Thoracic aorta (tissue), 2 donors: ENCODE measurements around the gene ORM1. TPM values are rescaled to one million over a fixed set of nuclear protein-coding genes. Genes with fewer than 3 reads are reported as not detected.

Source experiments
- ATAC-seq: fragments of 150-250 bp; one replicate; pipeline ENCODE4 v1.8.0; 2017; ENCODE audit warnings: low read depth; ENCODE audit not compliant: insufficient number of reproducible peaks, low FRiP score
- DNase-seq: peaks from one replicate; pipeline ENCODE4 v3.0.0-alpha.2; 2020; ENCODE audit warnings: low spot score
- H3K27ac ChIP-seq, 2 donors: fragments of 200-600 bp; sonication (generic); 1 replicate in 1 of 2; 2 replicates in 1 of 2; pipeline ENCODE4 v1.5.1; 2016; ENCODE audit warnings: mild to moderate bottlenecking in 2 of 2, moderate library complexity in 2 of 2
- H3K27me3 ChIP-seq: fragments of 200-600 bp; sonication (generic); replicated peaks from 2 replicates; pipeline ENCODE4 v1.6.0; 2016; ENCODE audit warnings: mild to moderate bottlenecking; ENCODE audit not compliant: insufficient read depth
- H3K36me3 ChIP-seq: fragments of 200-600 bp; sonication (generic); one replicate; pipeline ENCODE4 v1.5.1; 2016
- H3K4me1 ChIP-seq, 2 donors: fragments of 200-600 bp; sonication (generic); 1 replicate in 1 of 2; 2 replicates in 1 of 2; pipeline versions ENCODE4 v1.5.1 to v1.6.0; 2016; ENCODE audit warnings: low read depth in 2 of 2, mild to moderate bottlenecking in 1 of 2; ENCODE audit not compliant: control insufficient read depth in 1 of 2
- H3K4me3 ChIP-seq: fragments of 200-600 bp; sonication (generic); 2 replicates; pipeline ENCODE4 v1.5.1; 2016; ENCODE audit warnings: mild to moderate bottlenecking
- H3K9me3 ChIP-seq: fragments of 200-600 bp; sonication (generic); 2 replicates; pipeline ENCODE4 v1.5.1; 2016
- total RNA-seq, 2 donors: library from RNA; depleted of rRNA; stranded (reverse); fragments of >200 nt; gene quantifications; one replicate each; pipeline versions ENCODE4 v1.1.0 to v1.2.3, GENCODE V29; 2016
- TF ChIP-seq, protein P1 (sequence below): fragments of 200-600 bp; sonication (generic); IDR thresholded peaks from one replicate; pipeline ENCODE4 v1.5.1; 2019; ENCODE audit warnings: antibody characterized with exemption

Gene ORM1
- total RNA-seq, 2 donors from 2014 or later, result not detected

DNA sequence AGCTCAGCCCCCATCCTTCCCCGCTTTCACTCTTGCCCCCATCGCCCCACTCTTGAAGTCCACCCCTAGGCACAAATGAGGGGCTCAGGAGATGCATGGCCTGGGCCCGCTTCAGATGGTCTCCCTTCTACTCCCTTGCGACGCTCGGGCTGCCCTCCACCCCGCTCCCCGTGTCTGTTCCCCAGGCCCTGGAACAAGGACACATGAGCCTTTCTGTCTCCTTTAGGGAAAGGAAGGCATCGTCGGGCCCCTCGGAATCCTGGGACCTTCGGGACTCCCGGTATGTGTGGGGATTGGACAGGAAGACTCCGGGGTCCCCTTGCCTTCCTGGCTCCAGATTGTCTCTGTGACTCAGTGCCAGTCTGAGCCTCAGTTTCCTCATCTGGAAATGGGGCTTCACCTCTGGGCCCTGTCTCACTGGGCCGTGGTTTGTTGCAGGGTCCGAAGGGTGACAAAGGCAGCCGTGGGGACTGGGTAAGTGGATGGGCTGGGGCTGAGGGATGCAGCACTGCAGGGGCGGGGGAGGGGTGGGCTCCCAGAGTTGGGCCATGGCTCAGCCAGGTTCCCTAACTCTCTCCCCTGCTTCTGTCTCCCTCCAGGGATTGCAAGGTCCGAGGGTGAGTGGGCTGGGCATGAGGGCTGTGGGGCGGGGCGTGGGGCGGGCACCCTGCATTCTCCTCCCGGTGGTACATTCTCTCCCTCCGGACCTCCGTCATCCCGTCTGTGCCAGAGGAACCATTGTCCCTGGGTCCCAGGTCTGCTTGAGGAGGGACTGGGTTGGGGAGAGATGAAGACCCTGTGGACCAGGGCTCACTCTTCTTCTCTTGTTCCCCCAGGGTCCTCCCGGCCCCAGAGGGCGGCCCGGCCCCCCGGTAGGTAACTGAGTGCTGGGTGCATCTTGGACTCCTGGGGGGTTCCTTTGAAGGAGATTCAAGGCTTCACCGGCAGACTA is 21.8 kb upstream of the ORM1 start:
- Histone ChIP-seq H3K4me3 (no peak overlapping the region), H3K9me3 (no peaks in the 10 kb centered on the region), H3K36me3 (peaks cover 31% of the 10 kb centered on the region), H3K27ac (no peak overlapping the region), H3K4me1 (peaks cover 0 to 11% of the 10 kb centered on the region in 2 donors), H3K27me3 (no peaks in the 10 kb centered on the region)
- TF ChIP-seq, protein P1, sequence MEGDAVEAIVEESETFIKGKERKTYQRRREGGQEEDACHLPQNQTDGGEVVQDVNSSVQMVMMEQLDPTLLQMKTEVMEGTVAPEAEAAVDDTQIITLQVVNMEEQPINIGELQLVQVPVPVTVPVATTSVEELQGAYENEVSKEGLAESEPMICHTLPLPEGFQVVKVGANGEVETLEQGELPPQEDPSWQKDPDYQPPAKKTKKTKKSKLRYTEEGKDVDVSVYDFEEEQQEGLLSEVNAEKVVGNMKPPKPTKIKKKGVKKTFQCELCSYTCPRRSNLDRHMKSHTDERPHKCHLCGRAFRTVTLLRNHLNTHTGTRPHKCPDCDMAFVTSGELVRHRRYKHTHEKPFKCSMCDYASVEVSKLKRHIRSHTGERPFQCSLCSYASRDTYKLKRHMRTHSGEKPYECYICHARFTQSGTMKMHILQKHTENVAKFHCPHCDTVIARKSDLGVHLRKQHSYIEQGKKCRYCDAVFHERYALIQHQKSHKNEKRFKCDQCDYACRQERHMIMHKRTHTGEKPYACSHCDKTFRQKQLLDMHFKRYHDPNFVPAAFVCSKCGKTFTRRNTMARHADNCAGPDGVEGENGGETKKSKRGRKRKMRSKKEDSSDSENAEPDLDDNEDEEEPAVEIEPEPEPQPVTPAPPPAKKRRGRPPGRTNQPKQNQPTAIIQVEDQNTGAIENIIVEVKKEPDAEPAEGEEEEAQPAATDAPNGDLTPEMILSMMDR, result no peak
- no peak for DNase-seq
- no peak for ATAC-seq

DNA sequence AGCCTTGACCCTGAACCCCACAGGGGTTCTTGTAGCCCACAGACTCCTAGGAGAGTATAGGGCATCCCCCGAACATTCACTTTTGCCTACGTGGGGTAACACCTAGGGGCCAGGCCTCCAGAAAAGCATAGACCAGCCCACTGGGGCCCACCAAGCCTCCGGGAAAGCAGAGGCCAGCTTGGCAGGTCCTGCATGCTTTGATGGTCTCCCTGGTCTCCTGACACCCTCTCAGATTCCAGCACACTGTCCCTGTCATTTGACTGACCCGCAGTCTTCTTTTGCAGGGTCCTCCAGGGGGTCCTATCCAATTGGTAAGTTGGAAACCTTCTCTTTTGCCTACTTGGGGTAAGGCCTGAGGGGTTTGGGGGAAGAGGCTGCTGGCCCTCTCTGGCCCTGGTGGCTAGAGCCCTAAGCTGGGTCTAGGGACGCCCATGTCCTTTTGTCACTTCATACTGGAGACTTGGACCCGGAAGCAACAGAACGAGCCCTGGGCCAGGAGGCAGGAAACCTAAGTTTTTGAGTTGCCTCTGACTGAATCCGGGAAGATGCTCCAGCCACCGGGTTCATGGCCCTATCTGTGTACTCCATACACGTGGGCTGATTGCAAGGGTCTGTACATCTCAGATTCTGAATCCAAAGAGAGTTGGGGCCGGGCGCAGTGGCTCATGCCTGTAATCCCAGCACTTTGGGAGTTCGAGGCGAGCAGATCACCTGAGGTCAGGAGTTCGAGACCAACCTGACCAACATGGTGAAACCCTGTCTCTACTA is 20.9 kb upstream of the ORM1 start:
- no peaks in the 10 kb centered on the region for H3K27me3 ChIP-seq
- H3K4me1 ChIP-seq, result peaks cover 0 to 11% of the 10 kb centered on the region in 2 donors
- DNase-seq (no peak), ATAC-seq (no peak)
- peaks cover 30% of the 10 kb centered on the region for H3K36me3 ChIP-seq
- H3K4me3 ChIP-seq, result no peak overlapping the region
- TF ChIP-seq, protein P1, result no peak
- H3K27ac ChIP-seq, result no peak overlapping the region
- no peaks in the 10 kb centered on the region for H3K9me3 ChIP-seq

DNA sequence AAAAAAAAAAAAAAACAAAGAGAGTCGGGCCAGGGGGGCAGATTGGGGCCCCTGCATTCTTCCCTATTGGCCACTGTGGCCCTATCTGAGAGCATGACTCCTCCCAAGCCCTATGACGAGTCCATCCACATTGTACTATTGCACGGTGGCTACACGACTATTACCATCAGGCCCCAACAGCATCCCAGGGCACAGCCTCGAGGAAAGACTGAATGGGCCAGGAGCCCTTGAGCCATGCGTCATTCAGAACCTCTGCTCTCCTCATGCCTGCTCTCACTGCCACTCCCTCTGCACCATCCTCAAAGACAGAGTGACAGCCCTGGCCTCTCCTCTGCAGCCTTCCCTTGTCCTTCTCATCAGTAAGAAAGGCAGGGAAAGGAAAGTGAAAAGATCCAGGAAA is 20.2 kb upstream of the ORM1 start:
- H3K27ac ChIP-seq, result peak overlapping the region in 1 of 2 donors; percentile 41
- ATAC-seq, result no peak
- DNase-seq, result no peak
- peaks cover 0 to 11% of the 10 kb centered on the region in 2 donors for H3K4me1 ChIP-seq
- H3K27me3 ChIP-seq, result no peaks in the 10 kb centered on the region
- no peaks in the 10 kb centered on the region for H3K9me3 ChIP-seq
- no peak overlapping the region for H3K4me3 ChIP-seq
- peaks cover 27% of the 10 kb centered on the region for H3K36me3 ChIP-seq
- TF ChIP-seq, protein P1, result no peak

DNA sequence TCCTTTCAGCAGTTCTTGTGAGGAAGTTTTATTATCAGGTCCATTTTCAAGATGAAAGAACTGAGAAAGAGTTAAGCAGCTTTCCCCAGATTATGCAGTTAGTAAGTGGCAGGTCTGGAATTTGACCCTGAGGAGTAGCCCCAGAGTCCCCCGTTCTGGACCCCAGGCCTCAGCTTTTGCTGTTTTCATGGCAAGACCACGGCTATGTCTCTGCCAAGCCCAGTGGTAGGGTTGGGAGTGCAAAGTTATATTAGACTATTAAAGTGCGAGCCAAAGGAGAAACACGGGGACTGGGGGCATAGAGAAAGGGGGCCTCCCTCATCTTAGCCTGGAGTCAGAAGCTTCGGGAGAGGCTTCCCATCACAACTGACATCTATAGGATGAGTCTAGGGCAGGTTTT is 19.3 kb upstream of the ORM1 start:
- Histone ChIP-seq H3K27me3 (no peaks in the 10 kb centered on the region), H3K9me3 (no peaks in the 10 kb centered on the region), H3K27ac (no peak overlapping the region), H3K4me1 (peaks cover 0 to 11% of the 10 kb centered on the region in 2 donors), H3K36me3 (peaks cover 33% of the 10 kb centered on the region), H3K4me3 (no peak overlapping the region)
- DNase-seq (no peak), ATAC-seq (no peak)
- TF ChIP-seq, protein P1, result no peak

DNA sequence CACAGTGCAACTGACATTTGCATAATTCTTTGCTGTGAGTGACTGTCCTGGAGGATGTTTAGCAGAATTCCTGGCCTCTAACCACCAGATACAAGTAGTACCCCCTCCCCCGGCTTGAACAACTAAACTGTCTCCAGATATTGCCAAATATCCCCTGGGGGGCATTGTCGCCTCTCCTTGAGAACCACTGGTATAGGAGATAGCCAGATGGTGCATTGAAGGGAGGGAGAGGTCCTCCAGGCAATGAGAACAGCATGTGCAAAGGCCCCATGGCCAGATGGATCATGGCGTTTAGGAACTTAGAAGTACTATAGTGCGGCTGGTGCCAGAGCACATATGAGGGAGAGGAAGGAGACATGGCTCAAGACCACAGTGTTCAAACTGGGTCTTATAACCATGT is 18.9 kb upstream of the ORM1 start:
- H3K4me3 ChIP-seq, result no peak overlapping the region
- ATAC-seq (no peak), DNase-seq (no peak)
- no peak overlapping the region for H3K27ac ChIP-seq
- H3K36me3 ChIP-seq, result peaks cover 36% of the 10 kb centered on the region
- no peaks in the 10 kb centered on the region for H3K9me3 ChIP-seq
- TF ChIP-seq, protein P1, result no peak
- no peaks in the 10 kb centered on the region for H3K27me3 ChIP-seq
- peaks cover 0 to 11% of the 10 kb centered on the region in 2 donors for H3K4me1 ChIP-seq
